WTC11 (cell line): ENCODE results near the gene GALK1. TPM values are rescaled to one million over a fixed set of nuclear protein-coding genes. Genes with fewer than 3 reads are reported as not detected.
"Not testable (repeated sequence)": the region's sequence is repeated elsewhere in the genome, so short reads cannot be mapped to it uniquely, and the experiment has no call there.

Source experiments
- ATAC-seq: fragments of 200-7000 bp; cut with Tn5 transposase; 2 replicates; pipeline ENCODE4 v1.10.0; 2021; ENCODE audit warnings: mild to moderate bottlenecking, moderate library complexity
- CTCF ChIA-PET: fragments of 300-600 bp; sonication (Branson Sonifier 250); formaldehyde crosslinking; loops from one replicate; lab custom pipeline; 2021; ENCODE audit warnings: antibody characterized with exemption; lab: Charles Lee
- POLR2A ChIA-PET: fragments of 350-600 bp; sonication (Branson Sonifier 250); formaldehyde crosslinking; loops from one replicate; lab custom pipeline; 2021; ENCODE audit warnings: antibody characterized with exemption; lab: Charles Lee
- DNase-seq: peaks from one replicate; pipeline ENCODE4 v3.0.0; 2021; ENCODE audit warnings: low spot score
- H3K27ac Mint-ChIP-seq: 2 replicates; pipeline ENCODE4 v1.8.0; 2021; ENCODE audit warnings: mixed read lengths
- H3K27me3 Mint-ChIP-seq: 2 replicates; pipeline ENCODE4 v1.8.0; 2021; ENCODE audit warnings: low read depth, mild to moderate bottlenecking, moderate library complexity, mixed read lengths
- H3K36me3 Mint-ChIP-seq: 2 replicates; pipeline ENCODE4 v1.8.0; 2021; ENCODE audit warnings: mixed read lengths
- H3K4me1 Mint-ChIP-seq: 2 replicates; pipeline ENCODE4 v1.8.0; 2022; ENCODE audit warnings: mixed read lengths
- H3K4me3 Mint-ChIP-seq: 2 replicates; pipeline ENCODE4 v1.8.0; 2021; ENCODE audit warnings: mild to moderate bottlenecking, moderate library complexity, mixed read lengths
- H3K9me3 Mint-ChIP-seq: 2 replicates; pipeline ENCODE4 v1.8.0; 2021; ENCODE audit warnings: mixed read lengths
- ETV6 ChIP-seq: sonication (generic); formaldehyde crosslinking; IDR thresholded peaks from 2 replicates; pipeline ENCODE4 v1.8.1; 2022; ENCODE audit warnings: mild to moderate bottlenecking, missing genetic modification reagents
- FOXJ3 ChIP-seq: sonication (generic); formaldehyde crosslinking; IDR thresholded peaks from 2 replicates; pipeline ENCODE4 v1.9.0; 2021; ENCODE audit warnings: missing genetic modification reagents, mild to moderate bottlenecking, borderline replicate concordance
- HMGA2 ChIP-seq: fragments of 250-450 bp; sonication (Bioruptor Pico); IDR thresholded peaks from 2 replicates; pipeline ENCODE4 v1.4.0; 2021; ENCODE audit warnings: mild to moderate bottlenecking, moderate library complexity
- KAT7 ChIP-seq: sonication (generic); formaldehyde crosslinking; IDR thresholded peaks from 2 replicates; pipeline ENCODE4 v1.8.1; 2023; ENCODE audit warnings: missing genetic modification reagents, mild to moderate bottlenecking, borderline replicate concordance
- MYBL2 ChIP-seq: sonication (generic); formaldehyde crosslinking; IDR thresholded peaks from 2 replicates; pipeline ENCODE4 v1.8.1; 2023; ENCODE audit warnings: mild to moderate bottlenecking, moderate library complexity, missing genetic modification reagents
- NFATC4 ChIP-seq: fragments of 250-450 bp; sonication (Bioruptor Pico); IDR thresholded peaks from 2 replicates; pipeline ENCODE4 v1.9.0; 2021; ENCODE audit warnings: mild to moderate bottlenecking
- NR2C2 ChIP-seq: sonication (generic); formaldehyde crosslinking; IDR thresholded peaks from 2 replicates; pipeline ENCODE4 v1.8.0; 2022; ENCODE audit warnings: mild to moderate bottlenecking, missing genetic modification reagents
- ZNF138 ChIP-seq: sonication (generic); formaldehyde crosslinking; conservative IDR thresholded peaks from 2 replicates; pipeline ENCODE4 v1.8.1; 2022; ENCODE audit warnings: mild to moderate bottlenecking, moderate library complexity, missing genetic modification reagents
- ZNF219 ChIP-seq: sonication (generic); formaldehyde crosslinking; IDR thresholded peaks from 2 replicates; pipeline ENCODE4 v1.8.0; 2023; ENCODE audit warnings: missing genetic modification reagents, mild to moderate bottlenecking, borderline replicate concordance
- total RNA-seq: library from RNA; stranded (reverse); gene quantifications from 3 replicates; pipeline ENCODE4 v1.2.3, GENCODE V29; 2021
- TF ChIP-seq, protein P1 (sequence below): sonication (generic); formaldehyde crosslinking; IDR thresholded peaks from 2 replicates; pipeline ENCODE4 v1.8.0; 2022; ENCODE audit warnings: mild to moderate bottlenecking, missing genetic modification reagents
- TF ChIP-seq, protein P2 (sequence below): sonication (generic); formaldehyde crosslinking; IDR thresholded peaks from 2 replicates; pipeline ENCODE4 v1.8.0; 2023; ENCODE audit warnings: missing genetic modification reagents, mild to moderate bottlenecking, borderline replicate concordance
- TF ChIP-seq, protein P3 (sequence below): sonication (generic); formaldehyde crosslinking; IDR thresholded peaks from 2 replicates; pipeline ENCODE4 v1.8.0; 2023; ENCODE audit warnings: mild to moderate bottlenecking, missing genetic modification reagents
- TF ChIP-seq, protein P4 (sequence below): sonication (generic); formaldehyde crosslinking; IDR thresholded peaks from 2 replicates; pipeline ENCODE4 v1.8.1; 2023; ENCODE audit warnings: mild to moderate bottlenecking, moderate library complexity, missing genetic modification reagents
- TF ChIP-seq, protein P5 (sequence below): sonication (generic); formaldehyde crosslinking; IDR thresholded peaks from 2 replicates; pipeline ENCODE4 v1.8.1; 2022; ENCODE audit warnings: mild to moderate bottlenecking, missing genetic modification reagents, moderate library complexity, borderline replicate concordance

Gene GALK1
- total RNA-seq, 1 experiment from 2014 or later, result 42.2 TPM

DNA sequence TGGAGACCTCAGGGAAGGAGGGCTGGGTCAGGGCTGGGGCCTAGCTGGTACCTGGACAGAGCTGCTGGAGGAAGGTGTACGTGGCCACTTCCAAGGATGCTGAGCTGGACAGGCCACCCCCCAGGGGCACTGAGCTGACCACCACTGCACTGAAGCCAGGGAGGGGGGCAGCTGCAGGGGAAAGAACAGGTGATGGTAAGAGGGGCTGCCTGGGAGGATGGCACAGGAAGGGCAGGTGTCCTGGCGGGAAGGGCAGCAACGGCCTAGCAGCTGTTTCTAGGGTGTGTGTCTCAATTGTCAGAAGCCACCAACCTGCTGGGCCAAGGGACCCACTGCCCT, 1.8 kb downstream of the GALK1 start (continued):
- TF ChIP-seq, protein P1, sequence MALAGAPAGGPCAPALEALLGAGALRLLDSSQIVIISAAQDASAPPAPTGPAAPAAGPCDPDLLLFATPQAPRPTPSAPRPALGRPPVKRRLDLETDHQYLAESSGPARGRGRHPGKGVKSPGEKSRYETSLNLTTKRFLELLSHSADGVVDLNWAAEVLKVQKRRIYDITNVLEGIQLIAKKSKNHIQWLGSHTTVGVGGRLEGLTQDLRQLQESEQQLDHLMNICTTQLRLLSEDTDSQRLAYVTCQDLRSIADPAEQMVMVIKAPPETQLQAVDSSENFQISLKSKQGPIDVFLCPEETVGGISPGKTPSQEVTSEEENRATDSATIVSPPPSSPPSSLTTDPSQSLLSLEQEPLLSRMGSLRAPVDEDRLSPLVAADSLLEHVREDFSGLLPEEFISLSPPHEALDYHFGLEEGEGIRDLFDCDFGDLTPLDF (CRISPR knock-in tag), result no peak
- no peak for TF ChIP-seq MYBL2 (CRISPR knock-in tag)
- no peak for TF ChIP-seq NR2C2 (CRISPR knock-in tag)
- TF ChIP-seq, protein P2, sequence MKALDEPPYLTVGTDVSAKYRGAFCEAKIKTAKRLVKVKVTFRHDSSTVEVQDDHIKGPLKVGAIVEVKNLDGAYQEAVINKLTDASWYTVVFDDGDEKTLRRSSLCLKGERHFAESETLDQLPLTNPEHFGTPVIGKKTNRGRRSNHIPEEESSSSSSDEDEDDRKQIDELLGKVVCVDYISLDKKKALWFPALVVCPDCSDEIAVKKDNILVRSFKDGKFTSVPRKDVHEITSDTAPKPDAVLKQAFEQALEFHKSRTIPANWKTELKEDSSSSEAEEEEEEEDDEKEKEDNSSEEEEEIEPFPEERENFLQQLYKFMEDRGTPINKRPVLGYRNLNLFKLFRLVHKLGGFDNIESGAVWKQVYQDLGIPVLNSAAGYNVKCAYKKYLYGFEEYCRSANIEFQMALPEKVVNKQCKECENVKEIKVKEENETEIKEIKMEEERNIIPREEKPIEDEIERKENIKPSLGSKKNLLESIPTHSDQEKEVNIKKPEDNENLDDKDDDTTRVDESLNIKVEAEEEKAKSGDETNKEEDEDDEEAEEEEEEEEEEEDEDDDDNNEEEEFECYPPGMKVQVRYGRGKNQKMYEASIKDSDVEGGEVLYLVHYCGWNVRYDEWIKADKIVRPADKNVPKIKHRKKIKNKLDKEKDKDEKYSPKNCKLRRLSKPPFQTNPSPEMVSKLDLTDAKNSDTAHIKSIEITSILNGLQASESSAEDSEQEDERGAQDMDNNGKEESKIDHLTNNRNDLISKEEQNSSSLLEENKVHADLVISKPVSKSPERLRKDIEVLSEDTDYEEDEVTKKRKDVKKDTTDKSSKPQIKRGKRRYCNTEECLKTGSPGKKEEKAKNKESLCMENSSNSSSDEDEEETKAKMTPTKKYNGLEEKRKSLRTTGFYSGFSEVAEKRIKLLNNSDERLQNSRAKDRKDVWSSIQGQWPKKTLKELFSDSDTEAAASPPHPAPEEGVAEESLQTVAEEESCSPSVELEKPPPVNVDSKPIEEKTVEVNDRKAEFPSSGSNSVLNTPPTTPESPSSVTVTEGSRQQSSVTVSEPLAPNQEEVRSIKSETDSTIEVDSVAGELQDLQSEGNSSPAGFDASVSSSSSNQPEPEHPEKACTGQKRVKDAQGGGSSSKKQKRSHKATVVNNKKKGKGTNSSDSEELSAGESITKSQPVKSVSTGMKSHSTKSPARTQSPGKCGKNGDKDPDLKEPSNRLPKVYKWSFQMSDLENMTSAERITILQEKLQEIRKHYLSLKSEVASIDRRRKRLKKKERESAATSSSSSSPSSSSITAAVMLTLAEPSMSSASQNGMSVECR (CRISPR knock-in tag), result no peak
- TF ChIP-seq, protein P3, sequence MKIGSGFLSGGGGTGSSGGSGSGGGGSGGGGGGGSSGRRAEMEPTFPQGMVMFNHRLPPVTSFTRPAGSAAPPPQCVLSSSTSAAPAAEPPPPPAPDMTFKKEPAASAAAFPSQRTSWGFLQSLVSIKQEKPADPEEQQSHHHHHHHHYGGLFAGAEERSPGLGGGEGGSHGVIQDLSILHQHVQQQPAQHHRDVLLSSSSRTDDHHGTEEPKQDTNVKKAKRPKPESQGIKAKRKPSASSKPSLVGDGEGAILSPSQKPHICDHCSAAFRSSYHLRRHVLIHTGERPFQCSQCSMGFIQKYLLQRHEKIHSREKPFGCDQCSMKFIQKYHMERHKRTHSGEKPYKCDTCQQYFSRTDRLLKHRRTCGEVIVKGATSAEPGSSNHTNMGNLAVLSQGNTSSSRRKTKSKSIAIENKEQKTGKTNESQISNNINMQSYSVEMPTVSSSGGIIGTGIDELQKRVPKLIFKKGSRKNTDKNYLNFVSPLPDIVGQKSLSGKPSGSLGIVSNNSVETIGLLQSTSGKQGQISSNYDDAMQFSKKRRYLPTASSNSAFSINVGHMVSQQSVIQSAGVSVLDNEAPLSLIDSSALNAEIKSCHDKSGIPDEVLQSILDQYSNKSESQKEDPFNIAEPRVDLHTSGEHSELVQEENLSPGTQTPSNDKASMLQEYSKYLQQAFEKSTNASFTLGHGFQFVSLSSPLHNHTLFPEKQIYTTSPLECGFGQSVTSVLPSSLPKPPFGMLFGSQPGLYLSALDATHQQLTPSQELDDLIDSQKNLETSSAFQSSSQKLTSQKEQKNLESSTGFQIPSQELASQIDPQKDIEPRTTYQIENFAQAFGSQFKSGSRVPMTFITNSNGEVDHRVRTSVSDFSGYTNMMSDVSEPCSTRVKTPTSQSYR (CRISPR knock-in tag), result no peak
- TF ChIP-seq, protein P4, sequence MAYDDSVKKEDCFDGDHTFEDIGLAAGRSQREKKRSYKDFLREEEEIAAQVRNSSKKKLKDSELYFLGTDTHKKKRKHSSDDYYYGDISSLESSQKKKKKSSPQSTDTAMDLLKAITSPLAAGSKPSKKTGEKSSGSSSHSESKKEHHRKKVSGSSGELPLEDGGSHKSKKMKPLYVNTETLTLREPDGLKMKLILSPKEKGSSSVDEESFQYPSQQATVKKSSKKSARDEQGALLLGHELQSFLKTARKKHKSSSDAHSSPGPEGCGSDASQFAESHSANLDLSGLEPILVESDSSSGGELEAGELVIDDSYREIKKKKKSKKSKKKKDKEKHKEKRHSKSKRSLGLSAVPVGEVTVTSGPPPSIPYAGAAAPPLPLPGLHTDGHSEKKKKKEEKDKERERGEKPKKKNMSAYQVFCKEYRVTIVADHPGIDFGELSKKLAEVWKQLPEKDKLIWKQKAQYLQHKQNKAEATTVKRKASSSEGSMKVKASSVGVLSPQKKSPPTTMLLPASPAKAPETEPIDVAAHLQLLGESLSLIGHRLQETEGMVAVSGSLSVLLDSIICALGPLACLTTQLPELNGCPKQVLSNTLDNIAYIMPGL (CRISPR knock-in tag), result no peak

DNA sequence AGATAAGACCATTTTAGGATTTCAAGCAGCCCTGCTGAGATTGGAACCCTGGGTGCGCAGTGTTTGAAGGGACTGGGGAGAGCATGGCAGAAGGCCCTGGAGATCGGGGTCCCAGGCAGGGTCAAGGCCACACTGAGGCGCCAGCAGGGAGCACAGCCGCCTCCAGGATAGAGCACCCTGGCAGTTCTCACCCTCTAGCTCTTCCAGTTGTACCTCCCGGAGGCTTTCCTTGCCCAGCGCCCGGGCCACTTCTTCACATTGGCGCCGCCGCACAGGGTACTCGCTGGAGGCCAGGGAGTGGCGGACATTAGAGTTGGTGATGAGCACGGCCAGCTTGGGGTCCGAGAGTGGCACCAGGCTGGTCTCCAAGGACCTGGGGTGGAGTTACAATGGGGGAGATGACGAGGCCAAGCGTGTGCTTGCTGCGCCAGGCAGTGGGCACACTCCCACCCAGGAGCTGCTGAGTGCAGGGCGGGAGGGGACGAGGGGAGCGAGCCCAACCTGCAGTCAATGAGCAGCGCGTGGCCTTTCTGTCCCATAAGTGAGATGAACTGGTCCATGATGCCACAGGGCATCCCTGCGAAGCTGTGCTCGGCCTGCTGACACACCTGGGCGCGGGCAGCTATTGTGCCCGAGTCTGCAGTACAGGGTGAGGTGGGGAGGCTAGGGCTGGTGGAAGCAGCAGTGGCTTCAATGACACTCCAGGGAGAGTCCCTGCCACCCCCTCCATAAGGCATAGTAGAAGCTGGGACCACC, 2.3 kb downstream of the GALK1 start:
- H3K4me3 Mint-ChIP-seq, result peak overlapping the region; percentile 34; the same call in 1 of the 2 replicates
- POLR2A ChIA-PET, result no interaction called here
- DNase-seq (no peak), ATAC-seq (no peak)
- no peak overlapping the region for H3K27ac Mint-ChIP-seq
- no peaks in the 10 kb centered on the region for H3K9me3 Mint-ChIP-seq
- H3K27me3 Mint-ChIP-seq, result no peaks in the 10 kb centered on the region
- peaks cover 16% of the 10 kb centered on the region for H3K4me1 Mint-ChIP-seq
- TF ChIP-seq NFATC4 (CRISPR knock-in tag), result no peak
- TF ChIP-seq ZNF138, result no peak
- TF ChIP-seq, protein P5, sequence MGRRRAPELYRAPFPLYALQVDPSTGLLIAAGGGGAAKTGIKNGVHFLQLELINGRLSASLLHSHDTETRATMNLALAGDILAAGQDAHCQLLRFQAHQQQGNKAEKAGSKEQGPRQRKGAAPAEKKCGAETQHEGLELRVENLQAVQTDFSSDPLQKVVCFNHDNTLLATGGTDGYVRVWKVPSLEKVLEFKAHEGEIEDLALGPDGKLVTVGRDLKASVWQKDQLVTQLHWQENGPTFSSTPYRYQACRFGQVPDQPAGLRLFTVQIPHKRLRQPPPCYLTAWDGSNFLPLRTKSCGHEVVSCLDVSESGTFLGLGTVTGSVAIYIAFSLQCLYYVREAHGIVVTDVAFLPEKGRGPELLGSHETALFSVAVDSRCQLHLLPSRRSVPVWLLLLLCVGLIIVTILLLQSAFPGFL (CRISPR knock-in tag), result no peak
- no peak for TF ChIP-seq FOXJ3
- no peak for TF ChIP-seq ETV6 (CRISPR knock-in tag)
- TF ChIP-seq HMGA2 (CRISPR knock-in tag), result no peak
- no peak for TF ChIP-seq KAT7
- TF ChIP-seq, protein P1 (CRISPR knock-in tag), result no peak
- TF ChIP-seq ZNF219 (CRISPR knock-in tag), result no peak
- CTCF ChIA-PET, result interaction anchor here (1.0 to 9.0 kb wide), 4 partner anchors 11 to 129 kb away, joined by 5 to 318 read pairs (median 22); partner anchors contain the start of gene SMIM5
- H3K36me3 Mint-ChIP-seq, result no peaks in the 10 kb centered on the region

DNA sequence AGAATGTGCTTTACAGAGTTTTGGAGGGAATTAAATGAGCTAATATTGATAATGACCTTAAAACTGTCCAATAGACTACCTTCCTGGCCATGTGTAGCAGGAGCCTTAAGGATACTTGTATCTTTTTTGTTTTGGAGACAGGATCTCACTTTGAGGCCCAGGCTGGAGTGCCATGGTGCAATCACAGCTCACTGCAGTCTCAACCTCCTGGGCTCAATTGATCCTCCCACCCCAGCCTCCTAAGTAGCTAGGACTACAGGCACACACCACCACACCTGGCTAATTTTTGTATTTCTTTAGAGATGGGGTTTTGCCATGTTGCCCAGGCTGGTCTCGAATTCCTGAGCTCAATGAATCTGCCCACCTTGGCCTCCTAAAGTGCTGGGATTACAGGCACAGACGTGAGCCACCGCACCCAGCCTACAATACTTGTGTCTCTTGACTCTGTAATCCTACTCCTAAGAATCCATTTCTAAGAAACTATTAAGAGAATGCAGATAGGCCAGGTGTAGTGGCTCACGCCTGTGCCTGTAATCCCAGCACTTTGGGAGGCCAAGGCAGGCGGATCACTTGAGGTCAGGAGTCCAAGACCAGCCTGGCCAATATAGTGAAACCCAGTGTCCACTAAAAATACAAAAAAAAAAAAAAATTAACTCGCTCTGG, 4.9 kb downstream of the GALK1 start:
- H3K27me3 Mint-ChIP-seq, ATAC-seq, H3K4me3 Mint-ChIP-seq, H3K9me3 Mint-ChIP-seq, POLR2A ChIA-PET, H3K27ac Mint-ChIP-seq, H3K36me3 Mint-ChIP-seq, DNase-seq: not testable (repeated sequence)
- peaks cover 14% of the 10 kb centered on the region for H3K4me1 Mint-ChIP-seq
- CTCF ChIA-PET, result interaction anchor here (1.0 to 9.0 kb wide), 6 partner anchors 8 to 159 kb away, joined by 3 to 318 read pairs (median 8); partner anchors contain the start of genes ITGB4 and SMIM5
